Spleen (tissue), 11 donors: Measurements from ENCODE around the gene FLACC1. TPM values are rescaled to one million over a fixed set of nuclear protein-coding genes. Genes with fewer than 3 reads are reported as not detected.
A peak's percentile ranks its signal among the peaks of the same experiment; 100 is the strongest.

Experiments
- DNase-seq: peaks from one replicate; pipeline ENCODE4 v3.0.0-alpha.2; 2020
- H3K27ac ChIP-seq, 8 donors: fragments of 200-600 bp; sonication (generic) in 7 of 8; 1 replicate in 4 of 8; 2 replicates in 4 of 8; pipeline versions ENCODE4 v1.5.0 to v1.8.0; 2016 to 2021; ENCODE audit warnings: inconsistent platforms in 4 of 8, mild to moderate bottlenecking in 4 of 8, moderate library complexity in 1 of 8
- H3K27me3 ChIP-seq, 7 donors: fragments of 200-600 bp; sonication (generic) in 6 of 7; replicated peaks in 1 of 7; 1 replicate in 4 of 7; 2 replicates in 3 of 7; pipeline versions ENCODE4 v1.5.0 to v1.8.0; 2016 to 2021; ENCODE audit warnings: inconsistent platforms in 3 of 7, mild to moderate bottlenecking in 1 of 7
- H3K36me3 ChIP-seq, 6 donors: fragments of 200-600 bp; sonication (generic) in 5 of 6; 1 replicate in 4 of 6; 2 replicates in 2 of 6; pipeline versions ENCODE4 v1.5.0 to v1.8.0; 2016 to 2021; ENCODE audit warnings: inconsistent platforms in 2 of 6
- H3K4me1 ChIP-seq, 6 donors: fragments of 200-600 bp; sonication (generic) in 5 of 6; 1 replicate in 3 of 6; 2 replicates in 3 of 6; pipeline versions ENCODE4 v1.5.0 to v1.8.0; 2016 to 2021; ENCODE audit warnings: inconsistent platforms in 3 of 6
- H3K4me3 ChIP-seq, 8 donors: fragments of 200-600 bp; sonication (generic) in 7 of 8; 1 replicate in 4 of 8; 2 replicates in 4 of 8; pipeline versions ENCODE4 v1.5.0 to v1.8.0; 2016 to 2021; ENCODE audit warnings: inconsistent platforms in 4 of 8, mild to moderate bottlenecking in 4 of 8, moderate library complexity in 2 of 8
- H3K9me3 ChIP-seq, 8 donors: fragments of 200-600 bp; sonication (generic) in 7 of 8; 1 replicate in 4 of 8; 2 replicates in 4 of 8; pipeline versions ENCODE4 v1.5.0 to v1.8.0; 2016 to 2021; ENCODE audit warnings: inconsistent platforms in 4 of 8
- CTCF ChIP-seq, 11 experiments: fragments of 200-600 bp in 7 of 11; fragments of 450-650 bp in 4 of 11; sonication (generic) in 4 of 11; IDR thresholded peaks in 8 of 11; conservative IDR thresholded peaks in 3 of 11; 1 replicate in 7 of 11; 2 replicates in 4 of 11; pipeline versions ENCODE4 v1.4.0 to v1.8.0; 2016 to 2021; ENCODE audit warnings: antibody characterized with exemption in 11 of 11, inconsistent platforms in 4 of 11, mild to moderate bottlenecking in 1 of 11
- POLR2A ChIP-seq, 3 donors: fragments of 450-650 bp; IDR thresholded peaks; one replicate each; pipeline ENCODE4 v1.5.1; 2017; ENCODE audit warnings: antibody characterized with exemption in 3 of 3, mild to moderate bottlenecking in 1 of 3
- POLR2AphosphoS5 ChIP-seq, 3 donors: sonication (generic); formaldehyde crosslinking; IDR thresholded peaks; one replicate each; pipeline ENCODE4 v1.5.1; 2017; ENCODE audit warnings: antibody characterized with exemption in 3 of 3
- WGBS, 5 donors: extraction: QIAGEN DNeasy Blood & Tissue Kit in 3 of 5; methylation state at CpG; one replicate each; pipeline versions ENCODE4 v1.1.5 to v1.1.7; 2013 to 2018; 5-methylcytosine and 5-hydroxymethylcytosine counted together
- intact Hi-C: fragments of 100-400 bp; cut with DNase I; formaldehyde crosslinking; loops from one replicate; pipeline ENCODE4 v1.15.0; 2023; ENCODE audit warnings: low total_unique reads
- polyA plus RNA-seq, 3 donors: library from polyadenylated mRNA; stranded (reverse); fragments of 200-250 nt; gene quantifications; one replicate each; pipeline ENCODE4 v1.2.1, GENCODE V29; 2013
- total RNA-seq, 7 donors: library from RNA; depleted of rRNA in 3 of 7; stranded (reverse); fragments of >200 nt in 3 of 7; fragmentation: NEBNext Ultra II Directional in 4 of 7; extraction: Animal tissue kit (Norgen Biotek cat#: 25700) in 4 of 7; gene quantifications; one replicate each; pipeline versions ENCODE4 v1.1.0 to v1.2.1, GENCODE V29; 2016 to 2021
- donor health status: healthy with polysubstance abuse.
- donor health status: DM: no; HTN: no; CAD: no; lungs with moderate emphysema.
- donor health status: DM: no; HTN: no; CAD: no.
- donor health status: Bipolar disorder and iron deficiency.
- donor health status: healthy.
- donor health status: DM: no; HTN: no; CAD: no.
- donor health status: DM: yes; HTN: yes; CAD: no.

FLACC1 gene
- total and polyA plus RNA-seq, 10 donors: 0.30 to 5.7 (median 3.1) TPM

GRCh38 chr2:201267278-201268030, 89.7 kb downstream of the FLACC1 start:
- intact Hi-C loops: no loop called here
- Histone ChIP-seq H3K36me3 (peaks cover 0 to 72% (median 55%) of the 10 kb centered on the region in 6 donors), H3K4me1 (peaks cover 17 to 100% (median 73%) of the 10 kb centered on the region in 6 donors)

GRCh38 chr2:201266629-201267028, 90.5 kb downstream of the FLACC1 start:
- Histone ChIP-seq H3K4me3 (no peak overlapping the region), H3K27me3 (no peaks in the 10 kb centered on the region), H3K27ac (peak overlapping the region in 3 of 8 donors; percentile 2 to 54 (median 16)), H3K4me1 (peaks cover 17 to 100% (median 76%) of the 10 kb centered on the region in 6 donors), H3K36me3 (peaks cover 0 to 64% (median 49%) of the 10 kb centered on the region in 6 donors), H3K9me3 (no peaks in the 10 kb centered on the region)
- 86 to 95% (median 94%) methylated on average over 2 of the region's 2 CpGs for WGBS, 5 donors
- DNase-seq: no peak
- intact Hi-C loops: no loop called here
- TF ChIP-seq POLR2AphosphoS5 (IDR thresholded peaks at IDR 0.05) (no peak), POLR2A (IDR thresholded peaks at IDR 0.05) (no peak), CTCF (IDR thresholded peaks at IDR 0.05 in 8 of 11, conservative IDR thresholded peaks at IDR 0.05 in 3 of 11) (no peak)

More at GRCh38 chr2:201267278-201268030, 89.7 kb downstream of the FLACC1 start:
- 78 to 88% (median 84%) methylated on average over 12 of the region's 12 CpGs for WGBS, 5 donors
- TF ChIP-seq POLR2AphosphoS5 (IDR thresholded peaks at IDR 0.05): peak in 1 of 3 donors; percentile 22
- TF ChIP-seq POLR2A (IDR thresholded peaks at IDR 0.05): no peak
- no peak for TF ChIP-seq CTCF (IDR thresholded peaks at IDR 0.05 in 8 of 11, conservative IDR thresholded peaks at IDR 0.05 in 3 of 11)
- H3K4me3 ChIP-seq: peak overlapping the region in 1 of 8 donors; percentile 19
- DNase-seq: no peak
- H3K27me3 ChIP-seq: no peaks in the 10 kb centered on the region
- peak overlapping the region in 3 of 8 donors; percentile 15 to 54 (median 31) for H3K27ac ChIP-seq
- H3K9me3 ChIP-seq: no peaks in the 10 kb centered on the region

GRCh38 chr2:201264472-201265173, 92.5 kb downstream of the FLACC1 start:
- H3K4me1 ChIP-seq: peaks cover 25 to 100% (median 85%) of the 10 kb centered on the region in 6 donors
- peak overlapping the region in 1 of 8 donors; percentile 76 for H3K4me3 ChIP-seq
- WGBS, 5 donors: 60 to 75% (median 67%) methylated on average over 7 of the region's 7 CpGs
- no peaks in the 10 kb centered on the region for H3K27me3 ChIP-seq
- no peak for DNase-seq
- no peaks in the 10 kb centered on the region for H3K9me3 ChIP-seq
- TF ChIP-seq CTCF (IDR thresholded peaks at IDR 0.05 in 8 of 11, conservative IDR thresholded peaks at IDR 0.05 in 3 of 11) (no peak), POLR2A (IDR thresholded peaks at IDR 0.05) (no peak), POLR2AphosphoS5 (IDR thresholded peaks at IDR 0.05) (no peak)
- H3K36me3 ChIP-seq: peaks cover 0 to 44% (median 30%) of the 10 kb centered on the region in 6 donors
- peak overlapping the region in 5 of 8 donors; percentile 14 to 95 (median 94) for H3K27ac ChIP-seq
- intact Hi-C loops: no loop called here

- H3K36me3 ChIP-seq: peaks cover 0 to 35% (median 23%) of the 10 kb centered on the region in 6 donors
- H3K27me3 ChIP-seq: no peaks in the 10 kb centered on the region
- peak overlapping the region in 4 of 8 donors; percentile 93 to 95 (median 94) for H3K27ac ChIP-seq
- no peak for TF ChIP-seq POLR2A (IDR thresholded peaks at IDR 0.05)
- no peak for TF ChIP-seq POLR2AphosphoS5 (IDR thresholded peaks at IDR 0.05)
- no peak for TF ChIP-seq CTCF (IDR thresholded peaks at IDR 0.05 in 8 of 11, conservative IDR thresholded peaks at IDR 0.05 in 3 of 11)
- peaks cover 33 to 100% (median 88%) of the 10 kb centered on the region in 6 donors for H3K4me1 ChIP-seq
- no peak for DNase-seq
- WGBS, 5 donors: 31 to 54% (median 44%) methylated on average over 2 of the region's 2 CpGs
- peak overlapping the region in 2 of 8 donors; percentile 58 to 76 for H3K4me3 ChIP-seq
- no peaks in the 10 kb centered on the region for H3K9me3 ChIP-seq
- intact Hi-C loops: no loop called here
These were observed 93.4 kb downstream of the FLACC1 start for GRCh38 chr2:201263779-201264178.
